Esophagus muscularis mucosa (tissue), 3 donors: ENCODE data around the gene CLCA1.

Experiments used
- POLR2AphosphoS5 ChIP-seq, 2 donors: sonication (generic); formaldehyde crosslinking; IDR thresholded peaks; one replicate each; pipeline ENCODE4 v1.6.1; 2017; ENCODE audit warnings: antibody characterized with exemption in 2 of 2
- TF ChIP-seq, protein P1 (sequence below), 3 experiments: fragments of 200-600 bp in 2 of 3; fragments of 450-650 bp in 1 of 3; sonication (generic) in 2 of 3; IDR thresholded peaks; one replicate each; pipeline ENCODE4 v1.5.1; 2017 to 2019; ENCODE audit warnings: antibody characterized with exemption in 3 of 3, mild to moderate bottlenecking in 2 of 3, moderate library complexity in 1 of 3

DNA sequence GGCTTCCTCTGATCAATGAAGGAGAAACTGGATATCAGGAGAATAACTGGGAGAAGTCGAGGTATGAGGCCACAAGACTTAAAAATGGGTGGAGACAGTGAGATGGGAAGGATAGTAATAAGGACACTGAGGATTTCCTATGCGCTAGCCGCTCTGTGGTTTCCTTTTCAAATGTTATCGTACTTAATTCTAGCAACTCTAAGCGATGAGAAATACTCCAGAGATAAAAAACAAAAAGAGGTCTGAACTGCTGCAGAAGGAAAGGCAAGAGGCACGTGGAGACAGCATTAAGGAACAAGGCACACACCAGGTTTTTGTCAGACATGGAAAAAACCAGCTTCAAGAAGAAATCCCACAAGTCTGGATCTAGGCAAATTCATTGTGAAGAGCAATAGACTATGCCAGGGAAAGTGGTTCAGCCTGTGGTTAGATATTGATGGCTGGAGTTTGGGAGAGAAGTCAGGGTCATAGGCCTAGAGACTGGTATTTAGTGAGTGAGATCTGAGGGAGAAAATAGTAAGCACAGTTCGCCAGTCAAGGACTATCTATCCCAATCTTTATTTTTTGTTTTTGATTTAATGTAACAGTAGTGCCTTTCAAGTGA lies 39.5 kb upstream of the CLCA1 start:
- TF ChIP-seq, protein P1, sequence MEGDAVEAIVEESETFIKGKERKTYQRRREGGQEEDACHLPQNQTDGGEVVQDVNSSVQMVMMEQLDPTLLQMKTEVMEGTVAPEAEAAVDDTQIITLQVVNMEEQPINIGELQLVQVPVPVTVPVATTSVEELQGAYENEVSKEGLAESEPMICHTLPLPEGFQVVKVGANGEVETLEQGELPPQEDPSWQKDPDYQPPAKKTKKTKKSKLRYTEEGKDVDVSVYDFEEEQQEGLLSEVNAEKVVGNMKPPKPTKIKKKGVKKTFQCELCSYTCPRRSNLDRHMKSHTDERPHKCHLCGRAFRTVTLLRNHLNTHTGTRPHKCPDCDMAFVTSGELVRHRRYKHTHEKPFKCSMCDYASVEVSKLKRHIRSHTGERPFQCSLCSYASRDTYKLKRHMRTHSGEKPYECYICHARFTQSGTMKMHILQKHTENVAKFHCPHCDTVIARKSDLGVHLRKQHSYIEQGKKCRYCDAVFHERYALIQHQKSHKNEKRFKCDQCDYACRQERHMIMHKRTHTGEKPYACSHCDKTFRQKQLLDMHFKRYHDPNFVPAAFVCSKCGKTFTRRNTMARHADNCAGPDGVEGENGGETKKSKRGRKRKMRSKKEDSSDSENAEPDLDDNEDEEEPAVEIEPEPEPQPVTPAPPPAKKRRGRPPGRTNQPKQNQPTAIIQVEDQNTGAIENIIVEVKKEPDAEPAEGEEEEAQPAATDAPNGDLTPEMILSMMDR (IDR thresholded peaks at IDR 0.05), result no peak
- TF ChIP-seq POLR2AphosphoS5 (IDR thresholded peaks at IDR 0.05), result no peak
